ENCODE data around the gene TGM5.

GRCh38 chr15:43198992-43199391, 67.7 kb downstream of the TGM5 start:
- TF ChIP-seq POLR2AphosphoS5 (IDR thresholded peaks at IDR 0.05) (no peak), CTCF (IDR thresholded peaks at IDR 0.05) (no peak)

Measured in stomach (tissue), 4 donors.